ENCODE measurements around the gene ST6GALNAC4.

Gene ST6GALNAC4

DNA sequence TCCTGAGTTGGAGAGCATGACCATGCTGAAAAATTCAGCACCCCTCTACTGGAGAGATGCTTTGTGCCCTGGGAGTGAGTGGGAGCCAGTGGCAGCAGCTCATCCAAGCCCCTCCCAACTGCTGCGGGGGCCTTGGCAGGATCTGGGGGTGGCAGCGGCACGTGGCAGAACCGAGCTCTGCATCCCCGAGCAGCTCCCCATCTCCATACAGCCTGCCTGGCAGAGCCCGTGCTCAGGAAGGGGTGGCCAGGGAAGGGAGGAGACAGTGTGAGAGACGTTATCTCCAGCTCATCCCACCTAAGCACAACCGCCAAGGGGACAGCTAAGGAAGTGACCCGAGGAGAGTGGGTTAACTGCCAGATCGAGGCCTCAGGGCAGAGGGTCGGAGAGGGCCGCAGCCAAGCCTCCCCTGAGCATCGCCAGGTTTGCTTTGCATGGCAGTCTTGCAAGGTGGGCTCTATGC lies 38.0 kb upstream of the ST6GALNAC4 start:
- TF ChIP-seq, protein P1, sequence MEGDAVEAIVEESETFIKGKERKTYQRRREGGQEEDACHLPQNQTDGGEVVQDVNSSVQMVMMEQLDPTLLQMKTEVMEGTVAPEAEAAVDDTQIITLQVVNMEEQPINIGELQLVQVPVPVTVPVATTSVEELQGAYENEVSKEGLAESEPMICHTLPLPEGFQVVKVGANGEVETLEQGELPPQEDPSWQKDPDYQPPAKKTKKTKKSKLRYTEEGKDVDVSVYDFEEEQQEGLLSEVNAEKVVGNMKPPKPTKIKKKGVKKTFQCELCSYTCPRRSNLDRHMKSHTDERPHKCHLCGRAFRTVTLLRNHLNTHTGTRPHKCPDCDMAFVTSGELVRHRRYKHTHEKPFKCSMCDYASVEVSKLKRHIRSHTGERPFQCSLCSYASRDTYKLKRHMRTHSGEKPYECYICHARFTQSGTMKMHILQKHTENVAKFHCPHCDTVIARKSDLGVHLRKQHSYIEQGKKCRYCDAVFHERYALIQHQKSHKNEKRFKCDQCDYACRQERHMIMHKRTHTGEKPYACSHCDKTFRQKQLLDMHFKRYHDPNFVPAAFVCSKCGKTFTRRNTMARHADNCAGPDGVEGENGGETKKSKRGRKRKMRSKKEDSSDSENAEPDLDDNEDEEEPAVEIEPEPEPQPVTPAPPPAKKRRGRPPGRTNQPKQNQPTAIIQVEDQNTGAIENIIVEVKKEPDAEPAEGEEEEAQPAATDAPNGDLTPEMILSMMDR (IDR thresholded peaks at IDR 0.05; ENCODE audit: borderline replicate concordance, control extremely low read depth, extremely low read depth, insufficient read depth, missing control alignments): no peak
- in situ Hi-C loops (cut with MboI; ENCODE audit: low sequenced_read_pairs, unreplicated experiment): no loop called here
- no peak for DNase-seq (ENCODE audit: low spot score)

DNA sequence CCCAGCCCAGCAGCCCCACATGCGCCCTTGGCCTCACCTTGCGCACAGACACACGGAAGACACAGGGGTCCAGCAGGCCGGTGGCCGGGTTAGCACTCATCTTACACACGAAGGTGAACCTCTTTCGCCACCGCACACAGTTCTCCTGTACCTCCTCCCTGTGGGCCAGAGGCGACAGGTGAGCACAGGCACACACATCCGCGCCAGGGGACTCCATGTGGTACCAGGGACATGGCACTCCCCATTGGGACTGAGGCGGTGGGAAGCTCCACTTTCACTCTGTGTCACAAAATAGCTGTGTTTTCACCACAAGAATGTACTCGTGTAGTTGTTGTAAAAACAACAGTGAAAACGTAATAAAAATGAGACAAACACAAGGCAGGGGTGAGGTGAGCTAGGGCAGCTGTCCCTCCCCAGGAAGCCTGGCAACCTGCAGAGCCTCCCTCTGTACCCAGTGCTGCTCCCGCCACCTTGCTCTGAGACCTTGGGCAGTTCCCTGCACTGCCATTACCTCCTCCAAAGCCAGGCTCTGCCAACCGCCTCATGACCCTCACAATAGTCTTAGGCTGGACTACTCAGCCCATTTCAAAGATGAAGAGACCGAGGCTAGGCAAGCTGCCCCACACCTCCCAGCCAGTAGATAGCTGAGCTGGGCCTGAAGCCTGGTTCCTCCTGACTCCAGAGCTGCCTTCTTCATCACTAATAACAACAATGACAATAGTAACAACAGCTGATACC lies 37.1 kb upstream of the ST6GALNAC4 start:
- TF ChIP-seq, protein P1 (IDR thresholded peaks at IDR 0.05; ENCODE audit: borderline replicate concordance, control extremely low read depth, extremely low read depth, insufficient read depth, missing control alignments): no peak
- in situ Hi-C loops (cut with MboI; ENCODE audit: low sequenced_read_pairs, unreplicated experiment): no loop called here
- no peak for DNase-seq (ENCODE audit: low spot score)

DNA sequence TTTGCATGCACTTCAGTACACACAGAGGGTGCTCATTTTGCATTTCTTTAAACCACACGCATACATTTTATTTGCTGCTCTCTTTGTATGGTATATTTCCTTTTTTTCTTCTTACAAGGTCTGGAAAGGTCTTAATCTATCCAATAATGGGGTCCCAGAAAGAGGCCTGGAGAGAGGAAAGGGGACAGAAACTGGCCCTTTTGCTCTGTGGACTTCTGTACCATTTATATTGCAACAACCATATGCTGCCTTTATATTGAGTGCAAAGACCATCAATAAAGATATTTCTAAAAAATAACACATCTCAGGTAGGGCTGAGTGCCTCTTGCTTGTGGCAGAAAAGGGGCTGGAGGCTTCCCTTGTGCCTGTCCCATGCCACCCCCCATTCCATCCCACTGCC lies 36.3 kb upstream of the ST6GALNAC4 start:
- in situ Hi-C loops (cut with MboI; ENCODE audit: low sequenced_read_pairs, unreplicated experiment): no loop called here
- no peak for DNase-seq (ENCODE audit: low spot score)

DNA sequence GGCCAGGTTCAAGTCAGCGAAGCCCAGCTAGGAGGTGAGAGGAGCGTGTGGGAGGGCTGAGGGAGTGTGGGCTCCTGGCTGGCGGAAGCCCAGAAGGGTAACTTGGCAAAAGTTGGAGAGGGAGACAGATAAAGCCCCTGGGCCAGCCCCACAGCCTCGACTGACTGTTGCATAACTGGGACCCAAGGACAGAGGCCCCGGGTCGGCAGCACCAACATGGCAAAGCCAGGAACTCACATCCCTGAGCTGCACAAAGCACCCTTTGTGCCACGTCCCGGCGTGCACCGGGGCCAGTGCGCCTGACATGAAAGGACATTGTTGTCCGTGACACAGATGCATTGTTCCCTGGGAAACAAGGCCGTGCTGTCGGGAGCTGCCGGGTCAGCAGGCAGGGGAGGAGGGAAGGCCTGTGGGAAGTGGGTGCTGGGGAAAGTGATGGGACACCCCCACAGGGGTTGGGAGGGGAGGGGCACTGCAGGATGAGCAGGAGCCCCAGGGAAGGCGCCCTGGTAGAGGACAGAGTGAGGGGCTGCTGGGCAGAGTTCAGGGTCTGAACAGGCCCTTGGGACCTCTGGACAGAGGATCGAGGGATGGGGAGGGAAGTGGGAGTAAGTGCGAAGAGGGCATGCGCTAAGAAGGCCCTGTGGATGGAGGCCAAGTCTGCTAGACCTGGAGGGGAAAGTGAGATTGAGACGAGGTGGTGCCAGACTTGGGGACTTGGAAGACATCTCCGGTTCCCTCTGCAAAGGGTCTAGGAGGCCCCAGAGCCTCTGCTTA lies 33.9 kb upstream of the ST6GALNAC4 start:
- DNase-seq (ENCODE audit: low spot score): no peak
- in situ Hi-C loops (cut with MboI; ENCODE audit: low sequenced_read_pairs, unreplicated experiment): no loop called here
- TF ChIP-seq, protein P1 (IDR thresholded peaks at IDR 0.05; ENCODE audit: borderline replicate concordance, control extremely low read depth, extremely low read depth, insufficient read depth, missing control alignments): no peak

More for the DNA sequence above, 36.3 kb upstream of the ST6GALNAC4 start:
- TF ChIP-seq, protein P1 (IDR thresholded peaks at IDR 0.05; ENCODE audit: borderline replicate concordance, control extremely low read depth, extremely low read depth, insufficient read depth, missing control alignments): no peak

DNA sequence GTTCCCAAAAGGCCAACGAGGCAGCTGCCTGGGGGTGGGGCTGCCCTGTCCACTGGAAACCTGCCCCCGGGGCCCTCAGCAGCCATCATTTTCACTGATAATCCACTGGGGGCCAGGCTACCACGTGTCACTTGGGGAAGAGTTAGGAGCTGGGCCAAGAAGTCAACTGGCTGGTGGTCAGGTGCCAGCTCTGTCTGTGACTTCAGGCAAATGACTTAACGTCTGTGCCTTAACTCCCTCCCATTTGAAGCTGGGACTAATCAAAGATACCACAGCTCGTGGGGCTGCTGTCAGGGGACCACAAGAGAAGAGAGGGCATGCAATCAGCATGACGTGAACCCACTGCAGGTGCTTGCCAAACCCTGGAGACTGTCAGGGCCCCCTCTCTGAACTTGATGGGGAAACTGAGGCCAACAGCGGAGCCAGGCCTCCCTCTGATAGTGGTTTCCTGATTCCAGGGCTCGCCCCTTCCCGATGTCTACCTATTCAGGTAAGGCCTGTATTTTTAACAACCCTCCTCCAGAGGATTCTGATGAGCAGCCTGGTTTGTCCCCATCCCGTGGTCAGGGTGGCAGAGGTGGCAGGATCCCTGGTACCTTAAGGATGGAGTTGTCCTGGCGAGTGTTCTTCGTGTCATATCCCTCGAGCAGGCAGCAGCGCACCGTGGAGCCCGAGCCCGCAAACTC lies 33.1 kb upstream of the ST6GALNAC4 start:
- TF ChIP-seq, protein P1 (IDR thresholded peaks at IDR 0.05; ENCODE audit: borderline replicate concordance, control extremely low read depth, extremely low read depth, insufficient read depth, missing control alignments): no peak
- in situ Hi-C loops (cut with MboI; ENCODE audit: low sequenced_read_pairs, unreplicated experiment): loop anchor here (25.0 kb wide), 1 partner anchor 87 kb away; no protein-coding TSS in a partner anchor
- no peak for DNase-seq (ENCODE audit: low spot score)

Data from GM13976 (cell line).